Measurements from ENCODE around the gene SSTR4.

GRCh38 chr20:22986601-22987000 lies 48.5 kb upstream of the SSTR4 start:
- TF ChIP-seq CTCF (IDR thresholded peaks at IDR 0.05) (no peak), POLR2A (IDR thresholded peaks at IDR 0.05) (no peak)

All from Peyer's patch (tissue), 4 donors.